GM23338 (cell line): Measurements from ENCODE around the gene KIF1A. TPM values are rescaled to one million over a fixed set of nuclear protein-coding genes. Genes with fewer than 3 reads are reported as not detected.

Experiments used
- ATAC-seq: fragments of 200-7000 bp; cut with Tn5 transposase; 3 replicates; pipeline ENCODE4 v1.9.1; 2020
- DNase-seq: peaks from one replicate; pipeline ENCODE4 v3.0.0-alpha.2; 2015; ENCODE audit warnings: low spot score
- H2AFZ ChIP-seq: fragments of 200-600 bp; sonication (generic); 2 replicates; pipeline ENCODE4 v1.8.0; 2016; ENCODE audit warnings: antibody characterized with exemption, mild to moderate bottlenecking, moderate library complexity
- H3F3A ChIP-seq: fragments of 200-600 bp; sonication (generic); replicated peaks from 2 replicates; pipeline ENCODE4 v1.8.0; 2017; ENCODE audit warnings: antibody characterized with exemption, mixed run types, low read depth
- H3K27ac ChIP-seq: fragments of 200-600 bp; sonication (generic); 2 replicates; pipeline ENCODE4 v1.6.1; 2016; ENCODE audit warnings: low read depth
- H3K27me3 ChIP-seq: fragments of 200-600 bp; sonication (generic); 2 replicates; pipeline ENCODE4 v1.8.0; 2016; ENCODE audit warnings: mild to moderate bottlenecking, mixed run types, moderate library complexity; ENCODE audit not compliant: insufficient read depth
- H3K36me3 ChIP-seq: fragments of 200-600 bp; sonication (generic); 2 replicates; pipeline ENCODE4 v1.8.0; 2016; ENCODE audit warnings: mild to moderate bottlenecking; ENCODE audit not compliant: insufficient read depth
- H3K4me1 ChIP-seq: fragments of 200-600 bp; sonication (generic); 2 replicates; pipeline ENCODE4 v1.8.0; 2016; ENCODE audit warnings: mild to moderate bottlenecking, moderate library complexity; ENCODE audit not compliant: insufficient read depth
- H3K4me2 ChIP-seq: fragments of 200-600 bp; sonication (generic); 2 replicates; pipeline ENCODE4 v1.7.1; 2017; ENCODE audit warnings: mixed run types
- H3K4me3 ChIP-seq: fragments of 200-600 bp; sonication (generic); 2 replicates; pipeline ENCODE4 v1.6.1; 2016; ENCODE audit warnings: mixed run types
- H3K79me2 ChIP-seq: fragments of 200-600 bp; sonication (generic); replicated peaks from 2 replicates; pipeline ENCODE4 v1.8.0; 2017; ENCODE audit warnings: mild to moderate bottlenecking; ENCODE audit not compliant: insufficient read depth
- H3K9me2 ChIP-seq: fragments of 200-600 bp; sonication (generic); 2 replicates; pipeline ENCODE4 v1.8.0; 2017; ENCODE audit not compliant: insufficient read depth
- H4K20me1 ChIP-seq: fragments of 200-600 bp; sonication (generic); replicated peaks from 2 replicates; pipeline ENCODE4 v1.8.0; 2017; ENCODE audit warnings: mild to moderate bottlenecking; ENCODE audit not compliant: insufficient read depth
- H3K27ac Mint-ChIP-seq: 2 replicates; pipeline ENCODE4 v1.8.0; 2020; ENCODE audit warnings: inconsistent platforms, mild to moderate bottlenecking, moderate library complexity, mixed read lengths
- H3K27me3 Mint-ChIP-seq: 3 replicates; pipeline ENCODE4 v1.8.0; 2022; ENCODE audit warnings: low read depth, mild to moderate bottlenecking, moderate library complexity, mixed read lengths, inconsistent platforms; ENCODE audit not compliant: insufficient read depth, poor library complexity
- H3K36me3 Mint-ChIP-seq: 3 replicates; pipeline ENCODE4 v1.8.0; 2021; ENCODE audit warnings: low read depth, mild to moderate bottlenecking, inconsistent platforms, moderate library complexity, mixed read lengths
- H3K4me1 Mint-ChIP-seq: 3 replicates; pipeline ENCODE4 v1.8.0; 2020; ENCODE audit warnings: mild to moderate bottlenecking, inconsistent platforms, mixed read lengths
- H3K4me3 Mint-ChIP-seq: 3 replicates; pipeline ENCODE4 v1.8.0; 2021; ENCODE audit warnings: moderate library complexity, mild to moderate bottlenecking, inconsistent platforms, mixed read lengths
- H3K9me3 Mint-ChIP-seq: 3 replicates; pipeline ENCODE4 v1.8.0; 2020; ENCODE audit warnings: moderate library complexity, mild to moderate bottlenecking, inconsistent platforms, mixed read lengths
- CREB1 ChIP-seq: fragments of 250-450 bp; sonication (Bioruptor Pico); IDR thresholded peaks from 2 replicates; pipeline ENCODE4 v1.5.0; 2020; ENCODE audit warnings: low read depth, mild to moderate bottlenecking, moderate library complexity
- ETS1 ChIP-seq: IDR thresholded peaks from 2 replicates; pipeline ENCODE4 v1.6.1; 2016; ENCODE audit warnings: antibody characterized with exemption
- EZH2 ChIP-seq: fragments of 200-600 bp; sonication (generic); IDR thresholded peaks from one replicate; pipeline ENCODE4 v1.8.0; 2017; ENCODE audit warnings: antibody characterized with exemption, mild to moderate bottlenecking, low read depth; ENCODE audit not compliant: unreplicated experiment
- EZH2phosphoT487 ChIP-seq: fragments of 200-600 bp; sonication (generic); IDR thresholded peaks from one replicate; pipeline ENCODE4 v1.8.1; 2018; ENCODE audit warnings: antibody characterized with exemption; ENCODE audit not compliant: unreplicated experiment
- JUNB ChIP-seq: IDR thresholded peaks from one replicate; pipeline ENCODE4 v1.6.1; 2016; ENCODE audit warnings: antibody characterized with exemption; ENCODE audit not compliant: unreplicated experiment
- NANOG ChIP-seq: IDR thresholded peaks from 2 replicates; pipeline ENCODE4 v1.6.1; 2016; ENCODE audit warnings: antibody characterized with exemption, borderline replicate concordance
- POLR2AphosphoS5 ChIP-seq: IDR thresholded peaks from 2 replicates; pipeline ENCODE4 v1.6.1; 2016; ENCODE audit warnings: antibody characterized with exemption, low read depth
- STAT1 ChIP-seq: IDR thresholded peaks from one replicate; pipeline ENCODE4 v1.6.1; 2016; ENCODE audit warnings: antibody characterized with exemption; ENCODE audit not compliant: unreplicated experiment
- ZNF114 ChIP-seq: fragments of 250-450 bp; sonication (Bioruptor Pico); IDR thresholded peaks from 2 replicates; pipeline ENCODE4 v1.5.0; 2020; ENCODE audit warnings: mild to moderate bottlenecking, moderate library complexity
- ZNF331 ChIP-seq: fragments of 250-450 bp; sonication (Bioruptor Pico); IDR thresholded peaks from 2 replicates; pipeline ENCODE4 v1.5.0; 2020; ENCODE audit warnings: low read depth, mild to moderate bottlenecking, moderate library complexity
- ZNF462 ChIP-seq: fragments of 250-450 bp; sonication (Bioruptor Pico); IDR thresholded peaks from 2 replicates; pipeline ENCODE4 v1.5.0; 2020; ENCODE audit warnings: mild to moderate bottlenecking, moderate library complexity
- polyA plus RNA-seq: library from polyadenylated mRNA; unstranded; fragments of >200 nt; fragmentation: Nextera tagmentation; extraction: Ambion mirVana; gene quantifications from 2 replicates; pipeline ENCODE4 v1.2.1, GENCODE V29; 2016
- total RNA-seq: library from RNA; depleted of rRNA; stranded (reverse); fragments of >200 nt; shearing (Covaris generic); gene quantifications from 2 replicates; pipeline ENCODE4 v1.2.3, GENCODE V29; 2014
- TF ChIP-seq, protein P1 (sequence below), 2 experiments: fragments of 200-600 bp in 1 of 2; sonication (generic) in 1 of 2; conservative IDR thresholded peaks; 2 replicates each; pipeline versions ENCODE4 v1.5.1 to v1.6.1; 2016 to 2017; ENCODE audit warnings: antibody characterized with exemption in 2 of 2, low read depth in 2 of 2, mild to moderate bottlenecking in 2 of 2, moderate library complexity in 1 of 2
- TF ChIP-seq, protein P2 (sequence below): IDR thresholded peaks from one replicate; pipeline ENCODE4 v1.6.1; 2018; ENCODE audit warnings: antibody characterized with exemption; ENCODE audit not compliant: unreplicated experiment

KIF1A gene
- total and polyA plus RNA-seq, 2 experiments from 2014 or later, result 169 to 214 TPM

- Mint-ChIP-seq H3K4me3 (no peak overlapping the region), H3K36me3 (peaks cover 41% of the 10 kb centered on the region), H3K4me1 (peaks cover 13% of the 10 kb centered on the region), H3K27ac (no peak overlapping the region), H3K27me3 (peaks cover 13% of the 10 kb centered on the region), H3K9me3 (no peaks in the 10 kb centered on the region)
- H3K27me3 ChIP-seq, result no peaks in the 10 kb centered on the region
- H3F3A ChIP-seq, result no peaks in the 10 kb centered on the region
- H3K79me2 ChIP-seq, result peaks cover 25% of the 10 kb centered on the region
- H3K4me2 ChIP-seq, result no peak overlapping the region
- H2AFZ ChIP-seq, result no peak overlapping the region
- no peaks in the 10 kb centered on the region for H3K9me2 ChIP-seq
- no peaks in the 10 kb centered on the region for H3K4me1 ChIP-seq
- ATAC-seq, result no peak
- no peak overlapping the region for H3K4me3 ChIP-seq
- no peak for TF ChIP-seq STAT1
- no peak for TF ChIP-seq EZH2
- TF ChIP-seq, protein P1, sequence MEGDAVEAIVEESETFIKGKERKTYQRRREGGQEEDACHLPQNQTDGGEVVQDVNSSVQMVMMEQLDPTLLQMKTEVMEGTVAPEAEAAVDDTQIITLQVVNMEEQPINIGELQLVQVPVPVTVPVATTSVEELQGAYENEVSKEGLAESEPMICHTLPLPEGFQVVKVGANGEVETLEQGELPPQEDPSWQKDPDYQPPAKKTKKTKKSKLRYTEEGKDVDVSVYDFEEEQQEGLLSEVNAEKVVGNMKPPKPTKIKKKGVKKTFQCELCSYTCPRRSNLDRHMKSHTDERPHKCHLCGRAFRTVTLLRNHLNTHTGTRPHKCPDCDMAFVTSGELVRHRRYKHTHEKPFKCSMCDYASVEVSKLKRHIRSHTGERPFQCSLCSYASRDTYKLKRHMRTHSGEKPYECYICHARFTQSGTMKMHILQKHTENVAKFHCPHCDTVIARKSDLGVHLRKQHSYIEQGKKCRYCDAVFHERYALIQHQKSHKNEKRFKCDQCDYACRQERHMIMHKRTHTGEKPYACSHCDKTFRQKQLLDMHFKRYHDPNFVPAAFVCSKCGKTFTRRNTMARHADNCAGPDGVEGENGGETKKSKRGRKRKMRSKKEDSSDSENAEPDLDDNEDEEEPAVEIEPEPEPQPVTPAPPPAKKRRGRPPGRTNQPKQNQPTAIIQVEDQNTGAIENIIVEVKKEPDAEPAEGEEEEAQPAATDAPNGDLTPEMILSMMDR (conservative IDR thresholded peaks at IDR 0.05; ENCODE audit: low read depth in 2 of 2), result no peak
- no peak for TF ChIP-seq ZNF331 (CRISPR knock-in tag)
- TF ChIP-seq NANOG, result no peak
- TF ChIP-seq, protein P2, sequence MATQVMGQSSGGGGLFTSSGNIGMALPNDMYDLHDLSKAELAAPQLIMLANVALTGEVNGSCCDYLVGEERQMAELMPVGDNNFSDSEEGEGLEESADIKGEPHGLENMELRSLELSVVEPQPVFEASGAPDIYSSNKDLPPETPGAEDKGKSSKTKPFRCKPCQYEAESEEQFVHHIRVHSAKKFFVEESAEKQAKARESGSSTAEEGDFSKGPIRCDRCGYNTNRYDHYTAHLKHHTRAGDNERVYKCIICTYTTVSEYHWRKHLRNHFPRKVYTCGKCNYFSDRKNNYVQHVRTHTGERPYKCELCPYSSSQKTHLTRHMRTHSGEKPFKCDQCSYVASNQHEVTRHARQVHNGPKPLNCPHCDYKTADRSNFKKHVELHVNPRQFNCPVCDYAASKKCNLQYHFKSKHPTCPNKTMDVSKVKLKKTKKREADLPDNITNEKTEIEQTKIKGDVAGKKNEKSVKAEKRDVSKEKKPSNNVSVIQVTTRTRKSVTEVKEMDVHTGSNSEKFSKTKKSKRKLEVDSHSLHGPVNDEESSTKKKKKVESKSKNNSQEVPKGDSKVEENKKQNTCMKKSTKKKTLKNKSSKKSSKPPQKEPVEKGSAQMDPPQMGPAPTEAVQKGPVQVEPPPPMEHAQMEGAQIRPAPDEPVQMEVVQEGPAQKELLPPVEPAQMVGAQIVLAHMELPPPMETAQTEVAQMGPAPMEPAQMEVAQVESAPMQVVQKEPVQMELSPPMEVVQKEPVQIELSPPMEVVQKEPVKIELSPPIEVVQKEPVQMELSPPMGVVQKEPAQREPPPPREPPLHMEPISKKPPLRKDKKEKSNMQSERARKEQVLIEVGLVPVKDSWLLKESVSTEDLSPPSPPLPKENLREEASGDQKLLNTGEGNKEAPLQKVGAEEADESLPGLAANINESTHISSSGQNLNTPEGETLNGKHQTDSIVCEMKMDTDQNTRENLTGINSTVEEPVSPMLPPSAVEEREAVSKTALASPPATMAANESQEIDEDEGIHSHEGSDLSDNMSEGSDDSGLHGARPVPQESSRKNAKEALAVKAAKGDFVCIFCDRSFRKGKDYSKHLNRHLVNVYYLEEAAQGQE, result no peak
- TF ChIP-seq CREB1 (CRISPR knock-in tag), result no peak
- TF ChIP-seq ZNF462 (CRISPR knock-in tag), result no peak
- no peak for TF ChIP-seq ETS1
- TF ChIP-seq EZH2phosphoT487, result no peak
- no peak for TF ChIP-seq POLR2AphosphoS5
- TF ChIP-seq ZNF114 (CRISPR knock-in tag), result no peak
- no peak for TF ChIP-seq JUNB
- H4K20me1 ChIP-seq, result peaks cover 16% of the 10 kb centered on the region; the same call in 1 of the 2 replicates
- no peak overlapping the region for H3K27ac ChIP-seq
- peaks cover 3% of the 10 kb centered on the region; the same call in 1 of the 2 replicates for H3K36me3 ChIP-seq
- no peak for DNase-seq
Observed at GRCh38 chr2:240789051-240789453, 31.0 kb downstream of the KIF1A start.
